ENCODE data around the gene PHF20.

Gene PHF20

GRCh38 chr20:35971981-35972380 lies 200.2 kb downstream of the PHF20 start:
- no peak overlapping the region for H3K27ac ChIP-seq (ENCODE audit: low read length)

GRCh38 chr20:35972462-35972861 lies 200.6 kb downstream of the PHF20 start:
- Histone ChIP-seq H3K27ac (ENCODE audit: low read length) (no peak overlapping the region), H3K9ac (ENCODE audit: low read length) (no peak overlapping the region), H3K4me1 (ENCODE audit: control insufficient read depth, low read depth, low read length) (peaks cover 7% of the 10 kb centered on the region), H3K36me3 (ENCODE audit: control insufficient read depth, low read depth, low read length) (no peaks in the 10 kb centered on the region), H3K4me3 (ENCODE audit: low read length) (no peak overlapping the region), H3K27me3 (ENCODE audit: control insufficient read depth, insufficient read depth, low read length) (no peaks in the 10 kb centered on the region), H3K9me3 (ENCODE audit: control insufficient read depth, low read depth, low read length) (no peaks in the 10 kb centered on the region)

More at GRCh38 chr20:35971981-35972380, 200.2 kb downstream of the PHF20 start:
- H3K27me3 ChIP-seq (ENCODE audit: control insufficient read depth, insufficient read depth, low read length), result no peaks in the 10 kb centered on the region
- H3K9me3 ChIP-seq (ENCODE audit: control insufficient read depth, low read depth, low read length), result no peaks in the 10 kb centered on the region
- H3K4me1 ChIP-seq (ENCODE audit: control insufficient read depth, low read depth, low read length), result peaks cover 7% of the 10 kb centered on the region
- H3K4me3 ChIP-seq (ENCODE audit: low read length), result no peak overlapping the region
- no peak overlapping the region for H3K9ac ChIP-seq (ENCODE audit: low read length)
- H3K36me3 ChIP-seq (ENCODE audit: control insufficient read depth, low read depth, low read length), result no peaks in the 10 kb centered on the region

GRCh38 chr20:35974256-35974655 lies 202.4 kb downstream of the PHF20 start:
- no peak overlapping the region for H3K4me3 ChIP-seq (ENCODE audit: low read length)
- H3K9ac ChIP-seq (ENCODE audit: low read length), result no peak overlapping the region
- H3K27me3 ChIP-seq (ENCODE audit: control insufficient read depth, insufficient read depth, low read length), result no peaks in the 10 kb centered on the region
- no peaks in the 10 kb centered on the region for H3K36me3 ChIP-seq (ENCODE audit: control insufficient read depth, low read depth, low read length)
- no peak overlapping the region for H3K27ac ChIP-seq (ENCODE audit: low read length)
- H3K9me3 ChIP-seq (ENCODE audit: control insufficient read depth, low read depth, low read length), result no peaks in the 10 kb centered on the region
- H3K4me1 ChIP-seq (ENCODE audit: control insufficient read depth, low read depth, low read length), result no peaks in the 10 kb centered on the region

- H3K27ac ChIP-seq (ENCODE audit: low read length), result no peak overlapping the region
- no peak overlapping the region for H3K9ac ChIP-seq (ENCODE audit: low read length)
- H3K4me1 ChIP-seq (ENCODE audit: control insufficient read depth, low read depth, low read length), result no peaks in the 10 kb centered on the region
- no peaks in the 10 kb centered on the region for H3K9me3 ChIP-seq (ENCODE audit: control insufficient read depth, low read depth, low read length)
- no peak overlapping the region for H3K4me3 ChIP-seq (ENCODE audit: low read length)
- H3K36me3 ChIP-seq (ENCODE audit: control insufficient read depth, low read depth, low read length), result no peaks in the 10 kb centered on the region
- H3K27me3 ChIP-seq (ENCODE audit: control insufficient read depth, insufficient read depth, low read length), result no peaks in the 10 kb centered on the region
Measured at GRCh38 chr20:35975576-35976373, 204.0 kb downstream of the PHF20 start.

GRCh38 chr20:35978041-35978513 lies 206.3 kb downstream of the PHF20 start:
- no peaks in the 10 kb centered on the region for H3K27me3 ChIP-seq (ENCODE audit: control insufficient read depth, insufficient read depth, low read length)
- no peak overlapping the region for H3K27ac ChIP-seq (ENCODE audit: low read length)
- no peak overlapping the region for H3K9ac ChIP-seq (ENCODE audit: low read length)
- H3K9me3 ChIP-seq (ENCODE audit: control insufficient read depth, low read depth, low read length), result no peaks in the 10 kb centered on the region
- H3K36me3 ChIP-seq (ENCODE audit: control insufficient read depth, low read depth, low read length), result no peaks in the 10 kb centered on the region
- H3K4me1 ChIP-seq (ENCODE audit: control insufficient read depth, low read depth, low read length), result no peaks in the 10 kb centered on the region
- H3K4me3 ChIP-seq (ENCODE audit: low read length), result no peak overlapping the region

- Histone ChIP-seq H3K4me3 (ENCODE audit: low read length) (no peak overlapping the region), H3K9me3 (ENCODE audit: control insufficient read depth, low read depth, low read length) (no peaks in the 10 kb centered on the region), H3K36me3 (ENCODE audit: control insufficient read depth, low read depth, low read length) (no peaks in the 10 kb centered on the region), H3K9ac (ENCODE audit: low read length) (no peak overlapping the region), H3K27me3 (ENCODE audit: control insufficient read depth, insufficient read depth, low read length) (no peaks in the 10 kb centered on the region), H3K27ac (ENCODE audit: low read length) (no peak overlapping the region), H3K4me1 (ENCODE audit: control insufficient read depth, low read depth, low read length) (no peaks in the 10 kb centered on the region)
Measured at GRCh38 chr20:35979544-35979943, 207.7 kb downstream of the PHF20 start.

DNA sequence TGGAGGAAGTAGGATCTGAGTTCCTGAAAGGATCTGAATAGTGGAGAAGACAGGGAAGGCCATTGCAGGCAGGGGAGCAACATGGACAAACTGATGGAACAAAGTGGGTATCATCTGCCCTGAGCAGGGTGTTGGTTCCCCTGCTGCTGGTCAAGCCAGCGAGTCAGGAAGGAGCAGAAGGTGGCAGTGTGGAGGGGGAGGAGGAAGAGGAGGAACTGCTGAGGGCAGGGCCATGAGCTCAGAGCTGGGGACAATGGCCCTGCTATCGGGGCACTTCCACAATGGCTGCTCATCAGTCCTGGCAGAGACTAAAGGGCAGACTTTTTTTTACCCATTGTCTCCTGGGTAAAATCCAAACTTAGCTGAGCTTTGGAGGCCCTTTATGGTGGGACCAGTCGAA lies 210.2 kb downstream of the PHF20 start:
- H3K4me3 ChIP-seq (ENCODE audit: low read length), result no peak overlapping the region
- H3K36me3 ChIP-seq (ENCODE audit: control insufficient read depth, low read depth, low read length), result no peaks in the 10 kb centered on the region
- H3K27me3 ChIP-seq (ENCODE audit: control insufficient read depth, insufficient read depth, low read length), result no peaks in the 10 kb centered on the region
- no peaks in the 10 kb centered on the region for H3K9me3 ChIP-seq (ENCODE audit: control insufficient read depth, low read depth, low read length)
- no peak overlapping the region for H3K9ac ChIP-seq (ENCODE audit: low read length)
- H3K27ac ChIP-seq (ENCODE audit: low read length), result no peak overlapping the region
- H3K4me1 ChIP-seq (ENCODE audit: control insufficient read depth, low read depth, low read length), result no peaks in the 10 kb centered on the region

- Histone ChIP-seq H3K9ac (ENCODE audit: low read length) (no peak overlapping the region), H3K36me3 (ENCODE audit: control insufficient read depth, low read depth, low read length) (no peaks in the 10 kb centered on the region), H3K4me3 (ENCODE audit: low read length) (no peak overlapping the region), H3K9me3 (ENCODE audit: control insufficient read depth, low read depth, low read length) (no peaks in the 10 kb centered on the region), H3K27ac (ENCODE audit: low read length) (no peak overlapping the region), H3K4me1 (ENCODE audit: control insufficient read depth, low read depth, low read length) (no peaks in the 10 kb centered on the region), H3K27me3 (ENCODE audit: control insufficient read depth, insufficient read depth, low read length) (no peaks in the 10 kb centered on the region)
Measured at GRCh38 chr20:35984382-35984781, 212.6 kb downstream of the PHF20 start.

DNA sequence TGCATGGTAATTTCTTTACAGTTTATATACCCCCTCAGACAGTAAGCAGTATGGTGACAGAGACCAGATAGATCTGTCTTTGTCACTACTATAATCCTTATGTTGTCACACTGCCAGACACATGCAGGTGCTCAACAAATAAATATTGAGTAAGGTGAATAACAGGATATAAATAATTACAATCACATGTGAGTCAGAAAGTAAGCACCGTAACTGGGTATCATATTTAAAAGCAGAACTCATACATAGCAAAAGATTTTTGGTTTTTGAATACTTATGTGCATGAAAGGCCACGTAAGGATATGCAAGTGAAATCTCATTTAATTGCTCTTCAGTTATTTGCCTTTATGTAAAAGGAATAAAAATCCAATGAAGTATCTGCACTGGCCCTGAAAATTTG lies 214.0 kb downstream of the PHF20 start:
- no peak overlapping the region for H3K9ac ChIP-seq (ENCODE audit: low read length)
- H3K9me3 ChIP-seq (ENCODE audit: control insufficient read depth, low read depth, low read length), result no peaks in the 10 kb centered on the region
- no peaks in the 10 kb centered on the region for H3K36me3 ChIP-seq (ENCODE audit: control insufficient read depth, low read depth, low read length)
- H3K4me3 ChIP-seq (ENCODE audit: low read length), result no peak overlapping the region
- no peaks in the 10 kb centered on the region for H3K27me3 ChIP-seq (ENCODE audit: control insufficient read depth, insufficient read depth, low read length)
- H3K4me1 ChIP-seq (ENCODE audit: control insufficient read depth, low read depth, low read length), result no peaks in the 10 kb centered on the region
- no peak overlapping the region for H3K27ac ChIP-seq (ENCODE audit: low read length)

DNA sequence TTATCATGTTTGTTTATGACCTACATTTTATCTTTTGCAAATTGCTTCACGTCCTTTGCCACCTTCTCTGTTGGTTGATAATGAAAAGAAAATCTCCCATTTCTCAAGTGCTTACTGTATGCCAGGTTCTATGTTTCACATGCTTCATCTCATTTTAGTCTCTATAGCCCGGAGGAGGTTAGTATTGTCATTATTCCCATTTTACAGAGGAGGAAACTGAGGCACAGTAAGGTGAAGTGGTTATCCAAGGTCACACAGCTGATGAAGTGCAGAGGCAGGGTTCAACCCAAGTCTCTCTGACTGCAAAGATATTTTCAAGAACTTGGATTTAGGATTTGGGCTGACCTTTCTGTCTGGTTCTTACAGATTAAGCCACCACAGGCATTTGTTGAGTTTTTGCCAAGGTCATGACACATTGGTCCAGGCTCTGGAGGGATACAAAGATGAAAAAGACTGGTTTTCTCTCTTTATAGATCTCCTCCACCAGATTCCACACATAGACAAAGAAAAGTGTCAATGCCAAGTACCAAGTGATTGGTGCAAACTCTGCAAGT lies 217.2 kb downstream of the PHF20 start:
- Histone ChIP-seq H3K4me1 (ENCODE audit: control insufficient read depth, low read depth, low read length) (no peaks in the 10 kb centered on the region), H3K27me3 (ENCODE audit: control insufficient read depth, insufficient read depth, low read length) (no peaks in the 10 kb centered on the region), H3K4me3 (ENCODE audit: low read length) (no peak overlapping the region), H3K9me3 (ENCODE audit: control insufficient read depth, low read depth, low read length) (no peaks in the 10 kb centered on the region), H3K27ac (ENCODE audit: low read length) (no peak overlapping the region), H3K9ac (ENCODE audit: low read length) (no peak overlapping the region), H3K36me3 (ENCODE audit: control insufficient read depth, low read depth, low read length) (no peaks in the 10 kb centered on the region)

GRCh38 chr20:35991142-35991771 lies 219.4 kb downstream of the PHF20 start:
- Histone ChIP-seq H3K36me3 (ENCODE audit: control insufficient read depth, low read depth, low read length) (no peaks in the 10 kb centered on the region), H3K27ac (ENCODE audit: low read length) (no peak overlapping the region), H3K9me3 (ENCODE audit: control insufficient read depth, low read depth, low read length) (no peaks in the 10 kb centered on the region), H3K4me3 (ENCODE audit: low read length) (no peak overlapping the region), H3K27me3 (ENCODE audit: control insufficient read depth, insufficient read depth, low read length) (no peaks in the 10 kb centered on the region), H3K9ac (ENCODE audit: low read length) (no peak overlapping the region), H3K4me1 (ENCODE audit: control insufficient read depth, low read depth, low read length) (no peaks in the 10 kb centered on the region)

Measured in iPS-18a (cell line).